GM12891 (cell line): ENCODE data around the gene NONO.
"Not testable (repeated sequence)": the region's sequence is repeated elsewhere in the genome, so short reads cannot be mapped to it uniquely, and the experiment has no call there.

Experiments
- POLR2A ChIP-seq: IDR thresholded peaks from 2 replicates; pipeline ENCODE4 v1.6.1; 2011; ENCODE audit warnings: low read depth, low read length, control low read depth
- POLR2AphosphoS5 ChIP-seq: IDR thresholded peaks from 2 replicates; pipeline ENCODE4 v1.6.1; 2011; ENCODE audit warnings: low read depth, low read length, control low read depth
- POU2F2 ChIP-seq: IDR thresholded peaks from 2 replicates; pipeline ENCODE4 v1.6.1; 2011; ENCODE audit warnings: low read depth, mild to moderate bottlenecking, control low read depth, low read length, moderate library complexity
- SPI1 ChIP-seq: IDR thresholded peaks from 2 replicates; pipeline ENCODE4 v1.6.1; 2011; ENCODE audit warnings: low read depth, low read length, control low read depth
- TAF1 ChIP-seq: IDR thresholded peaks from 2 replicates; pipeline ENCODE4 v1.6.1; 2011; ENCODE audit warnings: low read depth, low read length, control low read depth

- not testable (repeated sequence) for TF ChIP-seq POLR2AphosphoS5, POLR2A, TAF1, SPI1, POU2F2
Observed at GRCh38 chrX:71316959-71317358, 33.5 kb downstream of the NONO start.
